Measurements from ENCODE around the gene HES3. TPM values are rescaled to one million over a fixed set of nuclear protein-coding genes. Genes with fewer than 3 reads are reported as not detected.

The HES3 gene
- total RNA-seq, 2 experiments from 2014 or later = not detected

GRCh38 chr1:6292102-6292501, 48.1 kb downstream of the HES3 start:
- Histone ChIP-seq H3K79me2 (ENCODE audit: insufficient read depth, low read depth, low read length) (no peaks in the 10 kb centered on the region), H2AFZ (ENCODE audit: low read length) (no peak overlapping the region), H3K36me3 (ENCODE audit: insufficient read depth, low read length) (peaks cover 10% of the 10 kb centered on the region; the same call in 1 of the 2 replicates), H3K4me2 (ENCODE audit: low read length) (no peak overlapping the region), H4K20me1 (ENCODE audit: insufficient read depth, low read length) (no peaks in the 10 kb centered on the region), H3K9me2 (ENCODE audit: insufficient read depth, low read length) (no peaks in the 10 kb centered on the region), H3K27ac (ENCODE audit: low read depth, low read length, poor library complexity, severe bottlenecking) (no peak overlapping the region), H3K4me3 (ENCODE audit: low read depth, low read length, poor library complexity, severe bottlenecking) (no peak overlapping the region), H3K4me1 (ENCODE audit: insufficient read depth, low read length, poor library complexity, severe bottlenecking) (no peaks in the 10 kb centered on the region), H3K9me3 (ENCODE audit: low read length) (no peaks in the 10 kb centered on the region)
- ChIA-PET POLR2A (no interaction called here), CTCF (ENCODE audit: unreplicated experiment) (no interaction called here)
- no peak for TF ChIP-seq EZH2phosphoT487 (IDR thresholded peaks at IDR 0.05; ENCODE audit: borderline replicate concordance, low read depth, low read length)
- TF ChIP-seq, protein P1, sequence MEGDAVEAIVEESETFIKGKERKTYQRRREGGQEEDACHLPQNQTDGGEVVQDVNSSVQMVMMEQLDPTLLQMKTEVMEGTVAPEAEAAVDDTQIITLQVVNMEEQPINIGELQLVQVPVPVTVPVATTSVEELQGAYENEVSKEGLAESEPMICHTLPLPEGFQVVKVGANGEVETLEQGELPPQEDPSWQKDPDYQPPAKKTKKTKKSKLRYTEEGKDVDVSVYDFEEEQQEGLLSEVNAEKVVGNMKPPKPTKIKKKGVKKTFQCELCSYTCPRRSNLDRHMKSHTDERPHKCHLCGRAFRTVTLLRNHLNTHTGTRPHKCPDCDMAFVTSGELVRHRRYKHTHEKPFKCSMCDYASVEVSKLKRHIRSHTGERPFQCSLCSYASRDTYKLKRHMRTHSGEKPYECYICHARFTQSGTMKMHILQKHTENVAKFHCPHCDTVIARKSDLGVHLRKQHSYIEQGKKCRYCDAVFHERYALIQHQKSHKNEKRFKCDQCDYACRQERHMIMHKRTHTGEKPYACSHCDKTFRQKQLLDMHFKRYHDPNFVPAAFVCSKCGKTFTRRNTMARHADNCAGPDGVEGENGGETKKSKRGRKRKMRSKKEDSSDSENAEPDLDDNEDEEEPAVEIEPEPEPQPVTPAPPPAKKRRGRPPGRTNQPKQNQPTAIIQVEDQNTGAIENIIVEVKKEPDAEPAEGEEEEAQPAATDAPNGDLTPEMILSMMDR (conservative IDR thresholded peaks at IDR 0.05; ENCODE audit: low read length) = no peak
- no peak for DNase-seq (ENCODE audit: low spot score)
- BruUV-seq (replicated peaks) = no TSS peak
- intact Hi-C loops (cut with micrococcal nuclease; ENCODE audit: unreplicated experiment) = no loop called here

GRCh38 chr1:6294080-6294889, 50.3 kb downstream of the HES3 start:
- H3K27ac ChIP-seq (ENCODE audit: low read depth, low read length, poor library complexity, severe bottlenecking) = no peak overlapping the region
- no peaks in the 10 kb centered on the region for H3K9me3 ChIP-seq (ENCODE audit: low read length)
- no peak for TF ChIP-seq EZH2phosphoT487 (IDR thresholded peaks at IDR 0.05; ENCODE audit: borderline replicate concordance, low read depth, low read length)
- TF ChIP-seq, protein P1 (conservative IDR thresholded peaks at IDR 0.05; ENCODE audit: low read length) = no peak

GRCh38 chr1:6294890-6295556, 51.0 kb downstream of the HES3 start:
- Histone ChIP-seq H3K36me3 (ENCODE audit: insufficient read depth, low read length) (peaks cover 10% of the 10 kb centered on the region; the same call in 1 of the 2 replicates), H3K4me3 (ENCODE audit: low read depth, low read length, poor library complexity, severe bottlenecking) (no peak overlapping the region), H3K4me1 (ENCODE audit: insufficient read depth, low read length, poor library complexity, severe bottlenecking) (no peaks in the 10 kb centered on the region), H3K9me3 (ENCODE audit: low read length) (no peaks in the 10 kb centered on the region), H4K20me1 (ENCODE audit: insufficient read depth, low read length) (no peaks in the 10 kb centered on the region), H2AFZ (ENCODE audit: low read length) (no peak overlapping the region), H3K4me2 (ENCODE audit: low read length) (no peak overlapping the region), H3K79me2 (ENCODE audit: insufficient read depth, low read depth, low read length) (no peaks in the 10 kb centered on the region), H3K9me2 (ENCODE audit: insufficient read depth, low read length) (no peaks in the 10 kb centered on the region), H3K27ac (ENCODE audit: low read depth, low read length, poor library complexity, severe bottlenecking) (no peak overlapping the region)
- DNase-seq (ENCODE audit: low spot score) = no peak
- ChIA-PET CTCF (ENCODE audit: unreplicated experiment) (no interaction called here), POLR2A (no interaction called here)
- no TSS peak for BruUV-seq (replicated peaks)
- TF ChIP-seq, protein P1 (conservative IDR thresholded peaks at IDR 0.05; ENCODE audit: low read length) = no peak
- no peak for TF ChIP-seq EZH2phosphoT487 (IDR thresholded peaks at IDR 0.05; ENCODE audit: borderline replicate concordance, low read depth, low read length)
- intact Hi-C loops (cut with micrococcal nuclease; ENCODE audit: unreplicated experiment) = no loop called here

More at GRCh38 chr1:6294080-6294889, 50.3 kb downstream of the HES3 start:
- Histone ChIP-seq H3K4me2 (ENCODE audit: low read length) (no peak overlapping the region), H4K20me1 (ENCODE audit: insufficient read depth, low read length) (no peaks in the 10 kb centered on the region), H3K4me1 (ENCODE audit: insufficient read depth, low read length, poor library complexity, severe bottlenecking) (no peaks in the 10 kb centered on the region), H3K4me3 (ENCODE audit: low read depth, low read length, poor library complexity, severe bottlenecking) (no peak overlapping the region), H3K9me2 (ENCODE audit: insufficient read depth, low read length) (no peaks in the 10 kb centered on the region), H2AFZ (ENCODE audit: low read length) (no peak overlapping the region), H3K79me2 (ENCODE audit: insufficient read depth, low read depth, low read length) (no peaks in the 10 kb centered on the region), H3K36me3 (ENCODE audit: insufficient read depth, low read length) (peaks cover 10% of the 10 kb centered on the region; the same call in 1 of the 2 replicates)
- ChIA-PET POLR2A (no interaction called here), CTCF (ENCODE audit: unreplicated experiment) (no interaction called here)
- DNase-seq (ENCODE audit: low spot score) = no peak
- BruUV-seq (replicated peaks) = no TSS peak
- intact Hi-C loops (cut with micrococcal nuclease; ENCODE audit: unreplicated experiment) = no loop called here
